ENCODE results near the gene ZNF473.
"Not testable (repeated sequence)": the region's sequence is repeated elsewhere in the genome, so short reads cannot be mapped to it uniquely, and the experiment has no call there.

- TF ChIP-seq, protein P1, sequence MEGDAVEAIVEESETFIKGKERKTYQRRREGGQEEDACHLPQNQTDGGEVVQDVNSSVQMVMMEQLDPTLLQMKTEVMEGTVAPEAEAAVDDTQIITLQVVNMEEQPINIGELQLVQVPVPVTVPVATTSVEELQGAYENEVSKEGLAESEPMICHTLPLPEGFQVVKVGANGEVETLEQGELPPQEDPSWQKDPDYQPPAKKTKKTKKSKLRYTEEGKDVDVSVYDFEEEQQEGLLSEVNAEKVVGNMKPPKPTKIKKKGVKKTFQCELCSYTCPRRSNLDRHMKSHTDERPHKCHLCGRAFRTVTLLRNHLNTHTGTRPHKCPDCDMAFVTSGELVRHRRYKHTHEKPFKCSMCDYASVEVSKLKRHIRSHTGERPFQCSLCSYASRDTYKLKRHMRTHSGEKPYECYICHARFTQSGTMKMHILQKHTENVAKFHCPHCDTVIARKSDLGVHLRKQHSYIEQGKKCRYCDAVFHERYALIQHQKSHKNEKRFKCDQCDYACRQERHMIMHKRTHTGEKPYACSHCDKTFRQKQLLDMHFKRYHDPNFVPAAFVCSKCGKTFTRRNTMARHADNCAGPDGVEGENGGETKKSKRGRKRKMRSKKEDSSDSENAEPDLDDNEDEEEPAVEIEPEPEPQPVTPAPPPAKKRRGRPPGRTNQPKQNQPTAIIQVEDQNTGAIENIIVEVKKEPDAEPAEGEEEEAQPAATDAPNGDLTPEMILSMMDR (IDR thresholded peaks at IDR 0.05; ENCODE audit: low read depth, low read length) = not testable (repeated sequence)
- not testable (repeated sequence) for TF ChIP-seq EZH2phosphoT487 (IDR thresholded peaks at IDR 0.05; ENCODE audit: low read depth)
These were observed 53.2 kb downstream of the ZNF473 start for GRCh38 chr19:50079014-50079413.

Data from OCI-LY3 (cell line).